HEK293 (cell line): ENCODE data around the gene PABPC4L.

Experiments used
- CTCF ChIA-PET: fragments of 350-600 bp; formaldehyde crosslinking; extraction: SDS; loops from one replicate; lab custom pipeline; 2021; ENCODE audit warnings: antibody characterized with exemption; lab: Yijun Ruan, JAX
- POLR2A ChIA-PET: fragments of 300-600 bp; formaldehyde crosslinking; extraction: SDS; loops from one replicate; lab custom pipeline; 2020; ENCODE audit warnings: antibody characterized with exemption, inconsistent platforms; lab: Yijun Ruan, JAX
- H3K27ac ChIP-seq: fragments of 200-500 bp; sonication (Bioruptor generic); 2 replicates; pipeline ENCODE4 v1.5.1; 2014; ENCODE audit warnings: low read depth, low read length, control low read depth, inconsistent platforms; ENCODE audit errors: extremely low read depth
- H3K36me3 ChIP-seq, 2 experiments: fragments of 200-500 bp in 1 of 2; sonication (Bioruptor generic) in 1 of 2; 1 replicate in 1 of 2; 2 replicates in 1 of 2; pipeline ENCODE4 v1.5.1; 2014 to 2017; ENCODE audit warnings: inconsistent platforms in 2 of 2, low read length in 2 of 2; ENCODE audit not compliant: control insufficient read depth in 2 of 2, insufficient read depth in 1 of 2
- H3K4me1 ChIP-seq: fragments of 200-500 bp; sonication (Bioruptor generic); 2 replicates; pipeline ENCODE4 v1.5.1; 2014; ENCODE audit warnings: mild to moderate bottlenecking, low read length, inconsistent platforms; ENCODE audit not compliant: control insufficient read depth, insufficient read depth
- H3K4me3 ChIP-seq: 2 replicates; pipeline ENCODE4 v1.5.1; 2011; ENCODE audit warnings: low read depth, mild to moderate bottlenecking, control low read depth, low read length, moderate library complexity
- H3K9me3 ChIP-seq: fragments of 200-500 bp; sonication (Bioruptor generic); 2 replicates; pipeline ENCODE4 v1.5.1; 2014; ENCODE audit warnings: low read depth, low read length, inconsistent platforms; ENCODE audit not compliant: control insufficient read depth, insufficient read depth
- BCL11A ChIP-seq: fragments of 450-650 bp; formaldehyde crosslinking; IDR thresholded peaks from 2 replicates; pipeline ENCODE4 v1.5.1; 2016; ENCODE audit warnings: low read depth, missing biosample characterization, missing genetic modification characterization
- GFI1B ChIP-seq: fragments of 450-650 bp; formaldehyde crosslinking; IDR thresholded peaks from 2 replicates; pipeline ENCODE4 v1.5.1; 2016; ENCODE audit warnings: missing biosample characterization, missing genetic modification characterization
- GLI4 ChIP-seq: fragments of 450-650 bp; formaldehyde crosslinking; IDR thresholded peaks from 2 replicates; pipeline ENCODE4 v1.5.1; 2016; ENCODE audit warnings: missing biosample characterization, missing genetic modification characterization
- OVOL3 ChIP-seq: fragments of 450-650 bp; formaldehyde crosslinking; IDR thresholded peaks from 2 replicates; pipeline ENCODE4 v1.5.1; 2016; ENCODE audit warnings: missing biosample characterization, missing genetic modification characterization
- ZBTB48 ChIP-seq: fragments of 450-650 bp; formaldehyde crosslinking; IDR thresholded peaks from 2 replicates; pipeline ENCODE4 v1.5.1; 2016; ENCODE audit warnings: missing biosample characterization, missing genetic modification characterization
- ZNF2 ChIP-seq: fragments of 450-650 bp; formaldehyde crosslinking; IDR thresholded peaks from 2 replicates; pipeline ENCODE4 v1.5.1; 2016; ENCODE audit warnings: missing biosample characterization, missing genetic modification characterization
- ZNF266 ChIP-seq: fragments of 450-650 bp; formaldehyde crosslinking; IDR thresholded peaks from 2 replicates; pipeline ENCODE4 v1.5.1; 2016; ENCODE audit warnings: missing biosample characterization, missing genetic modification characterization, low read depth
- ZNF292 ChIP-seq: fragments of 450-650 bp; formaldehyde crosslinking; IDR thresholded peaks from 2 replicates; pipeline ENCODE4 v1.5.1; 2016; ENCODE audit warnings: low read depth, missing biosample characterization, missing genetic modification characterization, borderline replicate concordance
- ZNF324 ChIP-seq: fragments of 450-650 bp; formaldehyde crosslinking; IDR thresholded peaks from 2 replicates; pipeline ENCODE4 v1.5.1; 2016; ENCODE audit warnings: missing biosample characterization, missing genetic modification characterization
- ZNF423 ChIP-seq: fragments of 450-650 bp; formaldehyde crosslinking; IDR thresholded peaks from 2 replicates; pipeline ENCODE4 v1.5.1; 2016; ENCODE audit warnings: missing biosample characterization, missing genetic modification characterization
- ZNF544 ChIP-seq: fragments of 450-650 bp; formaldehyde crosslinking; IDR thresholded peaks from 2 replicates; pipeline ENCODE4 v1.5.0; 2017; ENCODE audit warnings: missing biosample characterization, missing genetic modification characterization
- ZNF670 ChIP-seq: fragments of 450-650 bp; formaldehyde crosslinking; IDR thresholded peaks from 2 replicates; pipeline ENCODE4 v1.5.1; 2016; ENCODE audit warnings: missing biosample characterization, missing genetic modification characterization, low read depth
- TF ChIP-seq, protein P1 (sequence below): fragments of 450-650 bp; formaldehyde crosslinking; IDR thresholded peaks from 2 replicates; pipeline ENCODE4 v1.5.1; 2016; ENCODE audit warnings: missing biosample characterization, missing genetic modification characterization
- TF ChIP-seq, protein P2 (sequence below): fragments of 450-650 bp; formaldehyde crosslinking; IDR thresholded peaks from 2 replicates; pipeline ENCODE4 v1.5.1; 2016; ENCODE audit warnings: missing biosample characterization, missing genetic modification characterization
- TF ChIP-seq, protein P3 (sequence below): fragments of 450-650 bp; formaldehyde crosslinking; IDR thresholded peaks from 2 replicates; pipeline ENCODE4 v1.5.1; 2016; ENCODE audit warnings: missing biosample characterization, missing genetic modification characterization
- TF ChIP-seq, protein P4 (sequence below): fragments of 450-650 bp; formaldehyde crosslinking; IDR thresholded peaks from 2 replicates; pipeline ENCODE4 v1.5.1; 2016; ENCODE audit warnings: missing biosample characterization, missing genetic modification characterization
- TF ChIP-seq, protein P5 (sequence below): fragments of 450-650 bp; formaldehyde crosslinking; IDR thresholded peaks from 2 replicates; pipeline ENCODE4 v1.5.1; 2017; ENCODE audit warnings: missing biosample characterization, missing genetic modification characterization

PABPC4L gene

DNA sequence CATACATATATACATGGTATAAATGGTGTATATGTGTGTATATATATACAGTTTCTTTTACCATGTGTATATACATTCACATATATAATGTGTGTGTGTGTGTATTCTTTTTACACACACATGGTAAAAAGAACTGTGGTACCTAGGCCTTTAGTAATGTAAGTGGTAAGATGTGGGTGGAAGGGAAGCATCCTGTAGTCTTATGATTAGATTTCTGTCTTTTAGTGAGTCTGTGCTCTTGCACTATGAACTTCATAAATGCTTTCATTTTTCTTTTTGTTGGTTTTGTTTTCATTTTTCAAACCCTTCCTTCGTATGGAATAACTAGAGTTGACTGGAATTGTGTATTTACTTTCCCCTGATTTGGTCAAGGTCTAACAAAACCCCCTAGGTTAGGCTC is 12.1 kb downstream of the PABPC4L start (continued):
- TF ChIP-seq, protein P1, sequence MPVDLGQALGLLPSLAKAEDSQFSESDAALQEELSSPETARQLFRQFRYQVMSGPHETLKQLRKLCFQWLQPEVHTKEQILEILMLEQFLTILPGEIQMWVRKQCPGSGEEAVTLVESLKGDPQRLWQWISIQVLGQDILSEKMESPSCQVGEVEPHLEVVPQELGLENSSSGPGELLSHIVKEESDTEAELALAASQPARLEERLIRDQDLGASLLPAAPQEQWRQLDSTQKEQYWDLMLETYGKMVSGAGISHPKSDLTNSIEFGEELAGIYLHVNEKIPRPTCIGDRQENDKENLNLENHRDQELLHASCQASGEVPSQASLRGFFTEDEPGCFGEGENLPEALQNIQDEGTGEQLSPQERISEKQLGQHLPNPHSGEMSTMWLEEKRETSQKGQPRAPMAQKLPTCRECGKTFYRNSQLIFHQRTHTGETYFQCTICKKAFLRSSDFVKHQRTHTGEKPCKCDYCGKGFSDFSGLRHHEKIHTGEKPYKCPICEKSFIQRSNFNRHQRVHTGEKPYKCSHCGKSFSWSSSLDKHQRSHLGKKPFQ (tag by site-specific recombination) = no peak
- TF ChIP-seq GLI4 (no peak), ZNF266 (no peak), ZNF670 (tag by site-specific recombination) (no peak), ZNF423 (tag by site-specific recombination) (no peak), ZNF2 (tag by site-specific recombination) (no peak), ZBTB48 (tag by site-specific recombination) (no peak), BCL11A (no peak), ZNF544 (tag by site-specific recombination) (no peak)
- TF ChIP-seq, protein P2, sequence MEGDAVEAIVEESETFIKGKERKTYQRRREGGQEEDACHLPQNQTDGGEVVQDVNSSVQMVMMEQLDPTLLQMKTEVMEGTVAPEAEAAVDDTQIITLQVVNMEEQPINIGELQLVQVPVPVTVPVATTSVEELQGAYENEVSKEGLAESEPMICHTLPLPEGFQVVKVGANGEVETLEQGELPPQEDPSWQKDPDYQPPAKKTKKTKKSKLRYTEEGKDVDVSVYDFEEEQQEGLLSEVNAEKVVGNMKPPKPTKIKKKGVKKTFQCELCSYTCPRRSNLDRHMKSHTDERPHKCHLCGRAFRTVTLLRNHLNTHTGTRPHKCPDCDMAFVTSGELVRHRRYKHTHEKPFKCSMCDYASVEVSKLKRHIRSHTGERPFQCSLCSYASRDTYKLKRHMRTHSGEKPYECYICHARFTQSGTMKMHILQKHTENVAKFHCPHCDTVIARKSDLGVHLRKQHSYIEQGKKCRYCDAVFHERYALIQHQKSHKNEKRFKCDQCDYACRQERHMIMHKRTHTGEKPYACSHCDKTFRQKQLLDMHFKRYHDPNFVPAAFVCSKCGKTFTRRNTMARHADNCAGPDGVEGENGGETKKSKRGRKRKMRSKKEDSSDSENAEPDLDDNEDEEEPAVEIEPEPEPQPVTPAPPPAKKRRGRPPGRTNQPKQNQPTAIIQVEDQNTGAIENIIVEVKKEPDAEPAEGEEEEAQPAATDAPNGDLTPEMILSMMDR = no peak

DNA sequence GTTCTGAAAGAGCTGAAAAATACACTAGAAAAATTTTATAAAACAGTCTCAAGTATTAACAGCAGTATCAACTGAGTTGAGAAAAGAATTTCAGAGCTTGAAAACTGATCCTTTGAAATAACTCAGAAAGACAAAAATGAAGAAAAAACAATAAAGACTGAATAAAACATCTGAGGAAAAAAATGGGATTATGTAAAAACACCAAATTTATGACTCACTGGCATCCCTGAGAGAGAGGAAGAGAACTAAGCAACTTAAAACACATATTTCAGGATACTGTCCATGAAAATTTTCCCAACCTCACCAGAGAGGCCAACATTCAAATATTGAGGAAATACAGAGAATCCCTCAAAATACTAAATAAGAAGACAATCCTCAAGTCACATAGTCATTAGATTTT is 22.9 kb downstream of the PABPC4L start:
- TF ChIP-seq OVOL3 (tag by site-specific recombination) (no peak), GFI1B (tag by site-specific recombination) (no peak), ZNF292 (no peak)
- TF ChIP-seq, protein P3, sequence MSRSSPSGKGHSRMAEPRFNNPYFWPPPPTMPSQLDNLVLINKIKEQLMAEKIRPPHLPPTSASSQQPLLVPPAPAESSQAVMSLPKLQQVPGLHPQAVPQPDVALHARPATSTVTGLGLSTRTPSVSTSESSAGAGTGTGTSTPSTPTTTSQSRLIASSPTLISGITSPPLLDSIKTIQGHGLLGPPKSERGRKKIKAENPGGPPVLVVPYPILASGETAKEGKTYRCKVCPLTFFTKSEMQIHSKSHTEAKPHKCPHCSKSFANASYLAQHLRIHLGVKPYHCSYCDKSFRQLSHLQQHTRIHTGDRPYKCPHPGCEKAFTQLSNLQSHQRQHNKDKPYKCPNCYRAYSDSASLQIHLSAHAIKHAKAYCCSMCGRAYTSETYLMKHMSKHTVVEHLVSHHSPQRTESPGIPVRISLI (tag by site-specific recombination) = no peak
- TF ChIP-seq, all 188 proteins: peak for 0
- ChIA-PET POLR2A (no interaction called here), CTCF (interaction anchor here (0.7 kb wide), 1 partner anchor 18 kb away, joined by 7 read pairs; no protein-coding TSS in a partner anchor)
- Histone ChIP-seq H3K4me1 (no peaks in the 10 kb centered on the region), H3K9me3 (no peaks in the 10 kb centered on the region), H3K27ac (no peak overlapping the region), H3K36me3 (no peaks in the 10 kb centered on the region), H3K4me3 (no peak overlapping the region)

DNA sequence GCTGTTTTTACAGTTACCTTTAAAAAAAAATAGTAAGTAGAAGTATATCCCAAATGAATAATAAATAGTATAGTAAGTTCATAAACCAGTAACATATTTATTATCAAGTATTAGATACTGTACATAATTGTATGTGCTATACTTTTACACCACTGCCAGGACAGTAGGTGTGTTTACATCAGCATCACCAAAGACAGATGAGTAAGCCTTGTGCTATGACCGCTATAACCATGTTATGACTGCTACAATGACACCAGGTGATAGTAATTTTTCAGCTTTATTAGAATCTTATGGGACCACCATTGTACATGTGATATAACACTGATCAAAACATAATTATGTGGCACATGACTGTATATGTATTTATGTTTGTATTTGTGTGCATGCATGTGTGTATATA is 27.3 kb downstream of the PABPC4L start:
- POLR2A ChIA-PET = no interaction called here

More for the DNA sequence above, 27.3 kb downstream of the PABPC4L start:
- H3K36me3 ChIP-seq = no peaks in the 10 kb centered on the region
- H3K9me3 ChIP-seq = no peaks in the 10 kb centered on the region
- no peaks in the 10 kb centered on the region for H3K4me1 ChIP-seq
- H3K27ac ChIP-seq = no peak overlapping the region
- CTCF ChIA-PET = no interaction called here
- no peak overlapping the region for H3K4me3 ChIP-seq
- TF ChIP-seq, protein P4, sequence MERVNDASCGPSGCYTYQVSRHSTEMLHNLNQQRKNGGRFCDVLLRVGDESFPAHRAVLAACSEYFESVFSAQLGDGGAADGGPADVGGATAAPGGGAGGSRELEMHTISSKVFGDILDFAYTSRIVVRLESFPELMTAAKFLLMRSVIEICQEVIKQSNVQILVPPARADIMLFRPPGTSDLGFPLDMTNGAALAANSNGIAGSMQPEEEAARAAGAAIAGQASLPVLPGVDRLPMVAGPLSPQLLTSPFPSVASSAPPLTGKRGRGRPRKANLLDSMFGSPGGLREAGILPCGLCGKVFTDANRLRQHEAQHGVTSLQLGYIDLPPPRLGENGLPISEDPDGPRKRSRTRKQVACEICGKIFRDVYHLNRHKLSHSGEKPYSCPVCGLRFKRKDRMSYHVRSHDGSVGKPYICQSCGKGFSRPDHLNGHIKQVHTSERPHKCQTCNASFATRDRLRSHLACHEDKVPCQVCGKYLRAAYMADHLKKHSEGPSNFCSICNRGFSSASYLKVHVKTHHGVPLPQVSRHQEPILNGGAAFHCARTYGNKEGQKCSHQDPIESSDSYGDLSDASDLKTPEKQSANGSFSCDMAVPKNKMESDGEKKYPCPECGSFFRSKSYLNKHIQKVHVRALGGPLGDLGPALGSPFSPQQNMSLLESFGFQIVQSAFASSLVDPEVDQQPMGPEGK (tag by site-specific recombination) = no peak
- TF ChIP-seq, protein P5, sequence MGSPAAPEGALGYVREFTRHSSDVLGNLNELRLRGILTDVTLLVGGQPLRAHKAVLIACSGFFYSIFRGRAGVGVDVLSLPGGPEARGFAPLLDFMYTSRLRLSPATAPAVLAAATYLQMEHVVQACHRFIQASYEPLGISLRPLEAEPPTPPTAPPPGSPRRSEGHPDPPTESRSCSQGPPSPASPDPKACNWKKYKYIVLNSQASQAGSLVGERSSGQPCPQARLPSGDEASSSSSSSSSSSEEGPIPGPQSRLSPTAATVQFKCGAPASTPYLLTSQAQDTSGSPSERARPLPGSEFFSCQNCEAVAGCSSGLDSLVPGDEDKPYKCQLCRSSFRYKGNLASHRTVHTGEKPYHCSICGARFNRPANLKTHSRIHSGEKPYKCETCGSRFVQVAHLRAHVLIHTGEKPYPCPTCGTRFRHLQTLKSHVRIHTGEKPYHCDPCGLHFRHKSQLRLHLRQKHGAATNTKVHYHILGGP (tag by site-specific recombination) = no peak
- TF ChIP-seq ZNF324 = no peak
